HepG2 (cell line): ENCODE data around the gene INO80. TPM values are rescaled to one million over a fixed set of nuclear protein-coding genes. Genes with fewer than 3 reads are reported as not detected.

Experiments used
- ATAC-seq: fragments of 200-7000 bp; cut with Tn5 transposase; 3 replicates; pipeline ENCODE4 v1.9.1; 2020; ENCODE audit warnings: mild to moderate bottlenecking, moderate library complexity
- BruUV-seq: library from RNA; stranded (reverse); fragments of 400-500 nt; replicated peaks from 2 replicates; lab custom pipeline; 2021; lab: Mats Ljungman, UMichigan
- CTCF ChIA-PET: fragments of 300-600 bp; formaldehyde crosslinking; extraction: SDS; loops from one replicate; lab custom pipeline; 2021; ENCODE audit warnings: low total read pairs, inconsistent platforms, low intra/inter-chr PET ratio; lab: Yijun Ruan, JAX
- POLR2A ChIA-PET: fragments of 350-600 bp; sonication (Branson Sonifier 250); formaldehyde crosslinking; loops from one replicate; lab custom pipeline; 2020; ENCODE audit warnings: antibody characterized with exemption, inconsistent platforms; lab: Yijun Ruan, JAX
- DNase-seq: peaks from one replicate; pipeline ENCODE4 v3.0.0-alpha.2; 2015; ENCODE audit warnings: low spot score
- FAIRE-seq: peaks from 3 replicates; lab custom pipeline; 2011; peaks lifted over from hg19 to GRCh38; lab: Jason Lieb, UNC
- H2AFZ ChIP-seq: one replicate; pipeline ENCODE4 v1.6.1; 2011; ENCODE audit warnings: low read length, inconsistent platforms
- H3K27ac ChIP-seq: fragments of 300-600 bp; 3 replicates; pipeline ENCODE4 v1.8.0; 2011; ENCODE audit warnings: mixed run types, mild to moderate bottlenecking, mixed read lengths, low read length, inconsistent platforms; ENCODE audit not compliant: insufficient read depth; ENCODE audit errors: extremely low read length
- H3K27me3 ChIP-seq, 2 experiments: fragments of 200-600 bp in 1 of 2; 2 replicates in 1 of 2; 3 replicates in 1 of 2; pipeline versions ENCODE4 v1.6.0 to v1.8.0; 2011; ENCODE audit warnings: low read length in 2 of 2, mild to moderate bottlenecking in 2 of 2, moderate library complexity in 2 of 2, inconsistent platforms in 1 of 2; ENCODE audit not compliant: insufficient read depth in 2 of 2, control insufficient read depth in 1 of 2
- H3K36me3 ChIP-seq, 2 experiments: fragments of 200-600 bp in 1 of 2; replicated peaks in 1 of 2; 2 replicates in 1 of 2; 3 replicates in 1 of 2; pipeline versions ENCODE4 v1.5.1 to v1.8.0; 2011; ENCODE audit warnings: low read length in 2 of 2, inconsistent platforms in 1 of 2; ENCODE audit not compliant: insufficient read depth in 2 of 2, control insufficient read depth in 1 of 2
- H3K4me1 ChIP-seq: 2 replicates; pipeline ENCODE4 v1.5.1; 2012; ENCODE audit warnings: low read length, inconsistent platforms; ENCODE audit not compliant: insufficient read depth
- H3K4me2 ChIP-seq: 2 replicates; pipeline ENCODE4 v1.6.0; 2011; ENCODE audit warnings: low read depth, low read length, inconsistent platforms
- H3K4me3 ChIP-seq, 3 experiments: fragments of 200-600 bp in 1 of 3; sonication (generic), shearing (Covaris generic) in 1 of 3; replicated peaks in 1 of 3; 2 replicates each; pipeline ENCODE4 v1.5.1; 2011 to 2016; ENCODE audit warnings: low read length in 3 of 3, inconsistent platforms in 2 of 3, low read depth in 2 of 3, mild to moderate bottlenecking in 2 of 3, control low read depth in 1 of 3, mixed read lengths in 1 of 3; ENCODE audit not compliant: insufficient read depth in 1 of 3
- H3K79me2 ChIP-seq: one replicate; pipeline ENCODE4 v1.6.1; 2011; ENCODE audit warnings: low read length, inconsistent platforms; ENCODE audit not compliant: insufficient read depth
- H3K9ac ChIP-seq: 2 replicates; pipeline ENCODE4 v1.6.0; 2011; ENCODE audit warnings: mild to moderate bottlenecking, low read depth, low read length, inconsistent platforms; ENCODE audit not compliant: insufficient read depth
- H3K9me3 ChIP-seq: 2 replicates; pipeline ENCODE4 v1.5.1; 2012; ENCODE audit warnings: mild to moderate bottlenecking, low read length
- H4K20me1 ChIP-seq: 2 replicates; pipeline ENCODE4 v1.6.0; 2011; ENCODE audit warnings: inconsistent platforms, mild to moderate bottlenecking, low read length, moderate library complexity; ENCODE audit not compliant: insufficient read depth
- FOXO4 ChIP-seq: sonication (generic); formaldehyde crosslinking; conservative IDR thresholded peaks from 2 replicates; pipeline ENCODE4 v1.8.1; 2023; ENCODE audit warnings: missing genetic modification reagents
- LBX2 ChIP-seq: sonication (generic); formaldehyde crosslinking; IDR thresholded peaks from 2 replicates; pipeline ENCODE4 v1.5.0; 2020; ENCODE audit warnings: missing genetic modification reagents, mild to moderate bottlenecking, borderline replicate concordance
- MIER3 ChIP-seq: IDR thresholded peaks from 2 replicates; pipeline ENCODE4 v1.6.1; 2016; ENCODE audit warnings: missing compliant biosample characterization, borderline replicate concordance
- NFE2 ChIP-seq: sonication (generic); formaldehyde crosslinking; IDR thresholded peaks from 2 replicates; pipeline ENCODE4 v1.4.0; 2020; ENCODE audit warnings: missing genetic modification reagents
- PREB ChIP-seq: sonication (generic); formaldehyde crosslinking; IDR thresholded peaks from 2 replicates; pipeline ENCODE4 v1.4.0; 2020; ENCODE audit warnings: missing genetic modification reagents
- SETDB1 ChIP-seq: sonication (generic); formaldehyde crosslinking; IDR thresholded peaks from 2 replicates; pipeline ENCODE4 v1.5.1; 2020; ENCODE audit warnings: missing genetic modification reagents, mild to moderate bottlenecking, borderline replicate concordance
- SMARCE1 ChIP-seq: fragments of 450-650 bp; IDR thresholded peaks from 2 replicates; pipeline ENCODE4 v1.6.1; 2017; ENCODE audit warnings: borderline replicate concordance
- TFAP4 ChIP-seq: sonication (generic); IDR thresholded peaks from 2 replicates; pipeline ENCODE4 v1.6.1; 2016; ENCODE audit warnings: low read depth, borderline replicate concordance
- THAP8 ChIP-seq: sonication (generic); formaldehyde crosslinking; IDR thresholded peaks from 2 replicates; pipeline ENCODE4 v1.5.1; 2020; ENCODE audit warnings: missing genetic modification reagents, mild to moderate bottlenecking, borderline replicate concordance
- ZBTB3 ChIP-seq: sonication (generic); formaldehyde crosslinking; IDR thresholded peaks from 2 replicates; pipeline ENCODE4 v1.4.0; 2020; ENCODE audit warnings: low read depth, mild to moderate bottlenecking, moderate library complexity, missing genetic modification reagents, borderline replicate concordance
- ZGPAT ChIP-seq: IDR thresholded peaks from 2 replicates; pipeline ENCODE4 v1.6.1; 2016; ENCODE audit warnings: mild to moderate bottlenecking
- ZNF530 ChIP-seq: sonication (generic); formaldehyde crosslinking; IDR thresholded peaks from 2 replicates; pipeline ENCODE4 v1.5.0; 2020; ENCODE audit warnings: low read depth, mild to moderate bottlenecking, missing genetic modification reagents
- ZNF850 ChIP-seq: sonication (generic); formaldehyde crosslinking; conservative IDR thresholded peaks from 2 replicates; pipeline ENCODE4 v1.9.0; 2021; ENCODE audit warnings: mild to moderate bottlenecking, missing genetic modification reagents
- WGBS: methylation state at CpG from one replicate; pipeline ENCODE4 v1.1.6; 2017; ENCODE audit warnings: low lambda C conversion rate; 5-methylcytosine and 5-hydroxymethylcytosine counted together
- in situ Hi-C: cut with HindIII; loops from 2 replicates; pipeline ENCODE4 v1.10.0; 2017; ENCODE audit warnings: low pct_unique_long_range_greater_than_20kb; ENCODE audit not compliant: extremely low pct_ligation_motif_present
- intact Hi-C: fragments of 100-400 bp; cut with micrococcal nuclease; formaldehyde crosslinking; loops from one replicate; pipeline ENCODE4 v1.10.0; 2022; ENCODE audit not compliant: unreplicated experiment
- polyA plus RNA-seq, 8 experiments: library from polyadenylated mRNA; depleted of rRNA in 3 of 8; stranded (reverse) in 7 of 8; unstranded in 1 of 8; fragments of >200 nt; fragmentation: Illumina TruSeq in 4 of 8; extraction: Trizol in 4 of 8; gene quantifications; 2 replicates each; pipeline versions ENCODE4 v1.2.1 to v1.2.3, GENCODE V29; 2011 to 2016; ENCODE audit warnings: low read depth in 4 of 8, missing spikeins in 1 of 8, mixed read lengths in 1 of 8; ENCODE audit not compliant: insufficient read depth in 1 of 8
- total RNA-seq, 5 experiments: library from RNA; depleted of rRNA; stranded (reverse); fragments of >200 nt; fragmentation: Illumina TruSeq; extraction: Trizol; gene quantifications; 2 replicates each; pipeline ENCODE4 v1.2.3, GENCODE V29; 2016; ENCODE audit warnings: low read depth in 1 of 5

The INO80 gene
- total and polyA plus RNA-seq, 2 of the 13 experiments (the other 11 are each of a cell fraction or from before 2014, with no cell fraction given) = 3.6 to 14.8 TPM

GRCh38 chr15:40999190-40999589 lies 116.9 kb downstream of the INO80 start:
- Histone ChIP-seq H4K20me1 (no peaks in the 10 kb centered on the region), H3K4me3 (no peak overlapping the region), H3K79me2 (no peaks in the 10 kb centered on the region), H3K4me2 (no peak overlapping the region), H3K4me1 (peaks cover 12% of the 10 kb centered on the region), H3K27me3 (no peaks in the 10 kb centered on the region), H3K9me3 (no peaks in the 10 kb centered on the region), H2AFZ (no peak overlapping the region), H3K36me3 (peaks cover 25 to 69% of the 10 kb centered on the region in 2 experiments), H3K9ac (no peak overlapping the region), H3K27ac (no peak overlapping the region)
- CTCF ChIA-PET = no interaction called here
- POLR2A ChIA-PET = no interaction called here
- whole genome bisulfite sequencing = 96% methylated on average over 4 of the region's 4 CpGs
- intact Hi-C loops = no loop called here
- no peak for ATAC-seq
- no peak for TF ChIP-seq MIER3 (CRISPR knock-in tag)
- no peak for TF ChIP-seq SMARCE1
- TF ChIP-seq SETDB1 (CRISPR knock-in tag) = no peak
- TF ChIP-seq NFE2 = no peak
- TF ChIP-seq LBX2 (CRISPR knock-in tag) = no peak
- no peak for DNase-seq
- in situ Hi-C loops = no loop called here
- FAIRE-seq = no peak
- BruUV-seq = no TSS peak

- H4K20me1 ChIP-seq = no peaks in the 10 kb centered on the region
- no peak overlapping the region for H3K4me3 ChIP-seq
- WGBS = no CpG with 5 or more reads among the region's 3 CpGs
- DNase-seq (no peak), ATAC-seq (no peak), FAIRE-seq (no peak)
- no peak overlapping the region for H3K4me2 ChIP-seq
- TF ChIP-seq FOXO4 (CRISPR knock-in tag) (no peak), ZNF850 (CRISPR knock-in tag) (no peak), ZNF530 (CRISPR knock-in tag) (no peak), PREB (CRISPR knock-in tag) (no peak), THAP8 (no peak), TFAP4 (no peak), ZBTB3 (CRISPR knock-in tag) (no peak), ZGPAT (no peak)
- intact Hi-C loops = no loop called here
- no peak overlapping the region for H2AFZ ChIP-seq
- no peaks in the 10 kb centered on the region for H3K9me3 ChIP-seq
- no peak overlapping the region for H3K27ac ChIP-seq
- ChIA-PET CTCF (no interaction called here), POLR2A (no interaction called here)
- peaks cover 22 to 69% of the 10 kb centered on the region in 2 experiments for H3K36me3 ChIP-seq
- no TSS peak for BruUV-seq
- H3K4me1 ChIP-seq = no peaks in the 10 kb centered on the region
- no peaks in the 10 kb centered on the region for H3K79me2 ChIP-seq
- H3K9ac ChIP-seq = no peak overlapping the region
- H3K27me3 ChIP-seq = no peaks in the 10 kb centered on the region
- in situ Hi-C loops = no loop called here
Observed at GRCh38 chr15:40995656-40996055, 120.4 kb downstream of the INO80 start.
